HepG2 (cell line): Measurements from ENCODE around the gene RBM14. TPM values are rescaled to one million over a fixed set of nuclear protein-coding genes. Genes with fewer than 3 reads are reported as not detected.

Source experiments
- FOXK2 ChIP-seq: fragments of 450-650 bp; IDR thresholded peaks from 2 replicates; pipeline ENCODE4 v1.6.1; 2016
- GLMP ChIP-seq: sonication (generic); formaldehyde crosslinking; IDR thresholded peaks from 2 replicates; pipeline ENCODE4 v1.9.0; 2021; ENCODE audit warnings: missing genetic modification reagents, mild to moderate bottlenecking, borderline replicate concordance
- GRHL1 ChIP-seq: sonication (generic); formaldehyde crosslinking; conservative IDR thresholded peaks from 2 replicates; pipeline ENCODE4 v1.8.0; 2022; ENCODE audit warnings: missing genetic modification reagents
- HES4 ChIP-seq: sonication (generic); formaldehyde crosslinking; IDR thresholded peaks from 2 replicates; pipeline ENCODE4 v1.9.0; 2021; ENCODE audit warnings: mild to moderate bottlenecking, missing genetic modification reagents, borderline replicate concordance
- KAT2B ChIP-seq: fragments of 150-350 bp; IDR thresholded peaks from 2 replicates; pipeline ENCODE4 v1.6.1; 2014; ENCODE audit warnings: low read depth, low read length, borderline replicate concordance
- SUZ12 ChIP-seq: fragments of 150-350 bp; IDR thresholded peaks from 2 replicates; pipeline ENCODE4 v1.6.1; 2014; ENCODE audit warnings: low read depth, low read length
- TEF ChIP-seq: sonication (generic); formaldehyde crosslinking; IDR thresholded peaks from 2 replicates; pipeline ENCODE4 v1.5.0; 2020; ENCODE audit warnings: missing genetic modification reagents
- TGIF2 ChIP-seq: IDR thresholded peaks from 2 replicates; pipeline ENCODE4 v1.6.1; 2016; ENCODE audit warnings: control low read depth, missing compliant biosample characterization
- TMF1 ChIP-seq: sonication (generic); formaldehyde crosslinking; IDR thresholded peaks from 2 replicates; pipeline ENCODE4 v1.8.1; 2022; ENCODE audit warnings: low read depth, missing genetic modification reagents
- ZBTB49 ChIP-seq: sonication (generic); formaldehyde crosslinking; IDR thresholded peaks from 2 replicates; pipeline ENCODE4 v1.4.0; 2020; ENCODE audit warnings: missing genetic modification reagents, borderline replicate concordance
- ZC3H4 ChIP-seq: sonication (generic); formaldehyde crosslinking; IDR thresholded peaks from 2 replicates; pipeline ENCODE4 v1.4.0; 2020; ENCODE audit warnings: missing genetic modification reagents, borderline replicate concordance
- ZHX1 ChIP-seq: sonication (generic); formaldehyde crosslinking; IDR thresholded peaks from 2 replicates; pipeline ENCODE4 v1.8.1; 2022; ENCODE audit warnings: low read depth, mild to moderate bottlenecking, missing genetic modification reagents
- ZMYM2 ChIP-seq: sonication (generic); formaldehyde crosslinking; IDR thresholded peaks from 2 replicates; pipeline ENCODE4 v1.8.0; 2022; ENCODE audit warnings: mild to moderate bottlenecking, missing genetic modification reagents
- ZNF124 ChIP-seq: sonication (generic); formaldehyde crosslinking; IDR thresholded peaks from 2 replicates; pipeline ENCODE4 v1.4.0; 2020; ENCODE audit warnings: missing genetic modification reagents
- ZNF225 ChIP-seq: sonication (generic); formaldehyde crosslinking; IDR thresholded peaks from 2 replicates; pipeline ENCODE4 v1.4.0; 2020; ENCODE audit warnings: mild to moderate bottlenecking, missing genetic modification reagents
- ZNF263 ChIP-seq: sonication (generic); formaldehyde crosslinking; IDR thresholded peaks from 2 replicates; pipeline ENCODE4 v1.4.0; 2020; ENCODE audit warnings: missing genetic modification reagents
- polyA plus RNA-seq, 8 experiments: library from polyadenylated mRNA; depleted of rRNA in 3 of 8; stranded (reverse) in 7 of 8; unstranded in 1 of 8; fragments of >200 nt; fragmentation: Illumina TruSeq in 4 of 8; extraction: Trizol in 4 of 8; gene quantifications; 2 replicates each; pipeline versions ENCODE4 v1.2.1 to v1.2.3, GENCODE V29; 2011 to 2016; ENCODE audit warnings: low read depth in 4 of 8, missing spikeins in 1 of 8, mixed read lengths in 1 of 8; ENCODE audit not compliant: insufficient read depth in 1 of 8
- total RNA-seq, 5 experiments: library from RNA; depleted of rRNA; stranded (reverse); fragments of >200 nt; fragmentation: Illumina TruSeq; extraction: Trizol; gene quantifications; 2 replicates each; pipeline ENCODE4 v1.2.3, GENCODE V29; 2016; ENCODE audit warnings: low read depth in 1 of 5

Gene RBM14
- total and polyA plus RNA-seq, 2 of the 13 experiments (the other 11 are each of a cell fraction or from before 2014, with no cell fraction given): 12.7 to 44.1 TPM

- TF ChIP-seq HES4 (CRISPR knock-in tag) (peak; percentile 77), KAT2B (no peak), ZNF124 (peak; percentile 70; the same call in 1 of the 2 replicates), TEF (CRISPR knock-in tag) (no peak), SUZ12 (no peak), ZMYM2 (CRISPR knock-in tag) (peak; percentile 89), ZHX1 (CRISPR knock-in tag) (0 out of 2 replicates have a peak, but pooled peaks have one; percentile 29), TMF1 (CRISPR knock-in tag) (peak; percentile 43; the same call in 1 of the 2 replicates), TGIF2 (CRISPR knock-in tag) (no peak; the same call in 1 of the 2 replicates), ZNF225 (CRISPR knock-in tag) (peak; percentile 52; the same call in 1 of the 2 replicates), ZBTB49 (CRISPR knock-in tag) (no peak), FOXK2 (no peak), ZC3H4 (CRISPR knock-in tag) (0 out of 2 replicates have a peak, but pooled peaks have one; percentile 68), GLMP (no peak), GRHL1 (no peak), ZNF263 (peak; percentile 92)
Measured at GRCh38 chr11:66592457-66593302, 23.8 kb upstream of the RBM14 start, which contains the start of the genes CCDC87 and CCS (continued).
